ENCODE results near the gene UBE2H.
"Not testable (repeated sequence)": the region's sequence is repeated elsewhere in the genome, so short reads cannot be mapped to it uniquely, and the experiment has no call there.

Gene UBE2H

GRCh38 chr7:129841465-129841864 is 111.3 kb downstream of the UBE2H start:
- DNase-seq, result no peak

- no peak for DNase-seq
Measured at GRCh38 chr7:129840757-129841156, 112.0 kb downstream of the UBE2H start.

GRCh38 chr7:129836983-129837382 is 115.8 kb downstream of the UBE2H start:
- DNase-seq, result no peak

- DNase-seq, result peak; percentile 38
Measured at GRCh38 chr7:129835569-129835968, 117.2 kb downstream of the UBE2H start.

- DNase-seq, result not testable (repeated sequence)
Measured at GRCh38 chr7:129833353-129833752, 119.4 kb downstream of the UBE2H start.

- no peak for DNase-seq
Measured at GRCh38 chr7:129832701-129833227, 120.0 kb downstream of the UBE2H start.

GRCh38 chr7:129832282-129832681 is 120.5 kb downstream of the UBE2H start:
- DNase-seq, result no peak

- DNase-seq, result no peak
Measured at GRCh38 chr7:129831424-129832058, 121.2 kb downstream of the UBE2H start.

GRCh38 chr7:129830949-129831348 is 121.8 kb downstream of the UBE2H start:
- DNase-seq, result no peak

GRCh38 chr7:129829737-129830631 is 122.8 kb downstream of the UBE2H start:
- peak; percentile 70 for DNase-seq

- DNase-seq, result no peak
Measured at GRCh38 chr7:129828989-129829736, 123.6 kb downstream of the UBE2H start.

GRCh38 chr7:129828078-129828762 is 124.5 kb downstream of the UBE2H start:
- DNase-seq, result no peak

- no peak for DNase-seq
Measured at GRCh38 chr7:129827467-129827990, 125.2 kb downstream of the UBE2H start.

GRCh38 chr7:129826895-129827294 is 125.9 kb downstream of the UBE2H start:
- DNase-seq, result not testable (repeated sequence)

- peak; percentile 74 for DNase-seq
Measured at GRCh38 chr7:129825209-129825970, 127.4 kb downstream of the UBE2H start.

GRCh38 chr7:129824291-129825208 is 128.2 kb downstream of the UBE2H start:
- DNase-seq, result peak; percentile 93

- DNase-seq, result not testable (repeated sequence)
Measured at GRCh38 chr7:129823143-129823542, 129.6 kb downstream of the UBE2H start.

- DNase-seq, result no peak
Measured at GRCh38 chr7:129821476-129821875, 131.3 kb downstream of the UBE2H start.

GRCh38 chr7:129816742-129817141 is 136.0 kb downstream of the UBE2H start:
- DNase-seq, result no peak

GRCh38 chr7:129807863-129808262 is 144.9 kb downstream of the UBE2H start:
- no peak for DNase-seq

Data from DMS153 (cell line).